Nucleus accumbens (tissue), 56 donors: ENCODE data around the gene TDRD6.
A peak's percentile ranks its signal among the peaks of the same experiment; 100 is the strongest.

Experiments
- DNase-seq, 56 donors: peaks; one replicate each; lab custom pipeline; 2025; lab: John Stamatoyannopoulos, UW

TDRD6 gene

GRCh38 chr6:46688117-46688965, 656 bp downstream of the TDRD6 start:
- no peak for DNase-seq

GRCh38 chr6:46688966-46689335, 1.3 kb downstream of the TDRD6 start:
- DNase-seq, result no peak

GRCh38 chr6:46689657-46690056, 2.0 kb downstream of the TDRD6 start:
- no peak for DNase-seq

- DNase-seq, result no peak
These were observed 2.6 kb downstream of the TDRD6 start for GRCh38 chr6:46690141-46690755.

DNA sequence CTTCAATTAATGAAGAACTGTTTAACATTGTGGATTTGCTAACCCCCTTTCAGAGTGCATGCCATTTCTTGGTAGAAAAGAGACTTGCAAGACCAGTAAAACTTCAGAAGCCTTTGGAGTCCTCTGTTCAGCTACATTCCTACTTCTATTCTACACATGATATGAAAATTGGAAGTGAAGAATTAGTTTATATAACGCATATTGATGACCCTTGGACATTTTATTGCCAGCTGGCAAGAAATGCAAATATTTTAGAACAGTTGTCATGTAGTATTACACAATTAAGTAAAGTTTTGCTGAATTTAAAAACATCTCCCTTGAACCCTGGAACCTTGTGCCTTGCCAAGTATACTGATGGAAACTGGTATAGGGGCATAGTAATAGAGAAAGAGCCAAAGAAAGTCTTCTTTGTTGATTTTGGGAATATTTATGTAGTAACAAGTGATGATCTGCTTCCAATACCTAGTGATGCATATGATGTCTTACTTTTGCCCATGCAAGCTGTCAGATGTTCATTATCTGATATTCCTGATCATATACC, 3.3 kb downstream of the TDRD6 start:
- DNase-seq, result no peak

- DNase-seq, result no peak
These were observed 12.3 kb downstream of the TDRD6 start for GRCh38 chr6:46699970-46700369.

GRCh38 chr6:46704562-46704961, 16.9 kb downstream of the TDRD6 start:
- DNase-seq, result peak in 2 of 56 donors; percentile 1 to 10

DNA sequence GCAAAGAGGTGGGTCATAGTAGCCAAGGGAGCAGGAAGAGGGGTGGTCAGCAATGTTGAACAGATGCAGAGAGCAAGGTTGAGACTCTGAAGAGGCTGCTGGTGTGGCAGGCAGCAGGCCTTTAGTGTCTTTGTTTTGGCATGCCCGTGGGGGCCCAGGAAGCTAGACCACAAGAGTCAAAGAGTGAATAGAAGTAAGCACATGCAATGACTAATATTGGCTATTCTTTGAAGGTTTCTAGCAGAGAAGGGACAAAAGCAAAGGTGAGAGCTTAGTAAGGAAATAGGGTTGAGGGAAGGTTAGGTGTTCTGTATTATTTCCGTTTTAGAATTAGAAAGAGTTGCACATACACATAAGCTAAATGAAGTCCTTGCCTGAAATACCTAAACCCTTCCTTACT, 18.8 kb downstream of the TDRD6 start:
- DNase-seq, result no peak

GRCh38 chr6:46711491-46711890, 23.8 kb downstream of the TDRD6 start:
- no peak for DNase-seq

DNA sequence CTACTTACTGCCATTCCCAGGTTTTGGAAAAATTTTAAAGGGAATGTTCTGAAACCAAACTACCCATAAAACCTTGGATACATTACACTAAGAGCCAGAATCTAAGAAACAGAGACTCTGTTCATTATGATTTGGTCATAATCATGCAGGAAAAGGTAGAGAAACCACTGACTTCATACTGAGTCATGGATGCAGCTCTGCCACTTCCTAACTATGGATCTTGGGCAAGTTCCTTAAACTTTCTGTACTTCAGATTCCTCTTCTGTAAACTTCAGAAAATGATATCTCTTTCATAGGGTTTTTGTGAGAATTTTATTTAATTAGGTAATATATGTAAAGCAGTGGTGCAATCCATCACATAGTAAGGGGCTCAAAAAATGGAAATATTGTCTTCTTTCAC, 27.5 kb downstream of the TDRD6 start:
- no peak for DNase-seq

- DNase-seq, result peak in 1 of 56 donors; percentile 19
These were observed 31.4 kb downstream of the TDRD6 start for GRCh38 chr6:46719099-46719498.

- DNase-seq, result no peak
These were observed 32.7 kb downstream of the TDRD6 start for GRCh38 chr6:46720401-46720800.

DNA sequence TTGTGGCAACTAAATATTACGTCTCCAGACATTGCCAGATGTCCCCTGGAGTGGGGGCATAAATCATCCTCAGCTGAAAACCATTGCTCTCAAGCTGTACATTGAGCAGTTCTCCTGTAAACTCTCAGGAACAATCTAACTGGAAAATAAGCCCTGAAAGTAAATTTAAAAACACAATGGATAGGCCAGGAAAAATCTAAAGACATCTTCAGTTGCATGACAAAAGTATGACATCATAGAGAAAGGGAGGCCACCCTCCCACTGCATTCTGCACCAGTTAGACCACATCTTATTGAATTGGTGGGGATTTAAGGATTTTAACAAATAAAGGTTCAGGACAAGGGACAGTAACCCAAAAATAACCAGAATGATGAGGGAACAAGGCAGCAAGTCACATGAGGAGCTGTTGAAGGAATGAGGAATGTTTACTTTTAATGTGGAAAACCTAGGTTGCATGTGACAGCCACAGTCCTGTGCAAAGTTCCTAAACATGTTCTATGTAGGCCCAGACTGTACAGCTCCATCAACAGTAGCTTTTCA, 42.2 kb downstream of the TDRD6 start:
- no peak for DNase-seq

- no peak for DNase-seq
These were observed 43.3 kb downstream of the TDRD6 start for GRCh38 chr6:46730921-46731461.

GRCh38 chr6:46733341-46733801, 45.7 kb downstream of the TDRD6 start:
- no peak for DNase-seq

DNA sequence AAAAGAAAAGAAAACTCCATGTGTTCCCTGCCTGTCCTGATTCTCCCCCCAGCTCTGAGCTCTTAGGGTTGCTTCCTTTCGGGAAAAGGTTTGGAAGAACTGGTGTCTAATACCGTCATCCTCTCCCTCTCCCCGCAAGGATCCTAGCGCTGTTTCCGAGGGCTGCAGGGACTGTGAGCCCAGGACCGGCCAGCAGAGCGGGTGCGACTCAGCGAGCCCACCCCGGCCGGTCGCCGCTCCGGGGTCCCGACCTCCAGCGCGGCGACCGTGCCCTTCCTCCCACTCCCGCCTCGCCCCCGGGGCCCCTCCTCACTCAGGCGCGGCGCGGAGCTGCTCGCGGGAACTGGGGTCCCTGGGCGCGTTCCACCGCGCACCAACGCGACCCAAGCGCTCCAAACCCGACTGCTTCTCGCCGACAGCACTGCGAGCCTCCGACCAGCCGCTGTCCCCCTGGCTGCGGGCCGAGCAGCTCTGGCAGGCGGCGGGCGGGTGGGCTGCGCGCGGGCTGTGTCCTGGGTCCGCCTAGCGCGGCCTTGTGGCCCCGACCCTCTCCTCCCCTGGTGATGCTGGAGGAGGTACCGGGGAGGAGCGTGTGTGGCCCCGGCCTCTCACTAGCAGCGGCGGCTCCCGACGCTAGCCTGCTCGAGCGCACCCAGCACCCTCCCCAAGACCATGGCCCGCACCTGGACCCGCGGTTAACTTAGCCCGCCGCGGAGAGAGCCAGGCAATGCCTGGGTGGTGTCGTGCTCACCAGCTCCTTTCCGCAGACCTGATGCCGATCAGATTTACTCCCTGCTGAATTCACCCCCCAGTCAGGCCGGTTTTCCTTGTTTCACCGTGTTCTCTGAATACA, 47.4 kb downstream of the TDRD6 start, which contains the start of gene PLA2G7:
PLA2G7 (minus strand) TSS at position 509 of the 853 bp plus-strand sequence. CDS start 12,484 bp downstream, outside the sequence.
- peak in 26 of 56 donors; percentile 2 to 61 (median 34) for DNase-seq

- no peak for DNase-seq
These were observed 48.0 kb downstream of the TDRD6 start for GRCh38 chr6:46735720-46736031.

- no peak for DNase-seq
These were observed 49.2 kb downstream of the TDRD6 start for GRCh38 chr6:46736906-46737305.

GRCh38 chr6:46741482-46741881, 53.8 kb downstream of the TDRD6 start:
- no peak for DNase-seq

- no peak for DNase-seq
These were observed 54.2 kb downstream of the TDRD6 start for GRCh38 chr6:46741910-46742309.
